Measurements from ENCODE around the gene HDAC9.

DNA sequence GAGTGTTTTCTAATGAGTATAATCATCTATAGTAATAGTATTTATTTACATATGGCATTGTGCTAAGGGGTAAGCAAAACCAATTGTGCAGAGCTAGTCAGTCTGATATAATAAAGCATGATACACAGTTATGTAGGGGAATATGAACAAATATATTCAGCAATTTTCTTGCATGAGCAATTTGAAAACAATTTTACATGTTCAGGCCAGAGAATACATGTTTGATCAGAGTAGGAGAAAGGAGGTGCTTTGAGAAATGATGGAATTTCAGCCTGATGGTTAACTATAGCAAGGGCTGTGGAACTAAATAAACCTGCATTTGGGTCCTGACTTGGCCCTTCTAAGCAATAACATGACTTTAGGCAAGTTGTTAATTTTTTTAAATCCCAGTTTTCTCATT is 407.3 kb downstream of the HDAC9 start:
- TF ChIP-seq ZNF302 (CRISPR knock-in tag; IDR thresholded peaks at IDR 0.05) (no peak), ZSCAN20 (CRISPR knock-in tag; IDR thresholded peaks at IDR 0.05) (no peak), HOXB13 (CRISPR knock-in tag; IDR thresholded peaks at IDR 0.05; ENCODE audit: low read depth) (no peak), POLR2A (IDR thresholded peaks at IDR 0.05; ENCODE audit: low read length) (no peak), HOXA7 (CRISPR knock-in tag; IDR thresholded peaks at IDR 0.05) (no peak), RAD21 (conservative IDR thresholded peaks at IDR 0.05 in 1 of 2, IDR thresholded peaks at IDR 0.05 in 1 of 2) (no peak), EP300 (IDR thresholded peaks at IDR 0.05) (no peak), KDM1A (IDR thresholded peaks at IDR 0.05; ENCODE audit: low read depth) (no peak), MAFK (IDR thresholded peaks at IDR 0.05; ENCODE audit: partially characterized antibody) (no peak), BHLHE40 (IDR thresholded peaks at IDR 0.05; ENCODE audit: low read depth, low read length) (no peak), HEYL (CRISPR knock-in tag; IDR thresholded peaks at IDR 0.05) (no peak)
- TF ChIP-seq, protein P1, sequence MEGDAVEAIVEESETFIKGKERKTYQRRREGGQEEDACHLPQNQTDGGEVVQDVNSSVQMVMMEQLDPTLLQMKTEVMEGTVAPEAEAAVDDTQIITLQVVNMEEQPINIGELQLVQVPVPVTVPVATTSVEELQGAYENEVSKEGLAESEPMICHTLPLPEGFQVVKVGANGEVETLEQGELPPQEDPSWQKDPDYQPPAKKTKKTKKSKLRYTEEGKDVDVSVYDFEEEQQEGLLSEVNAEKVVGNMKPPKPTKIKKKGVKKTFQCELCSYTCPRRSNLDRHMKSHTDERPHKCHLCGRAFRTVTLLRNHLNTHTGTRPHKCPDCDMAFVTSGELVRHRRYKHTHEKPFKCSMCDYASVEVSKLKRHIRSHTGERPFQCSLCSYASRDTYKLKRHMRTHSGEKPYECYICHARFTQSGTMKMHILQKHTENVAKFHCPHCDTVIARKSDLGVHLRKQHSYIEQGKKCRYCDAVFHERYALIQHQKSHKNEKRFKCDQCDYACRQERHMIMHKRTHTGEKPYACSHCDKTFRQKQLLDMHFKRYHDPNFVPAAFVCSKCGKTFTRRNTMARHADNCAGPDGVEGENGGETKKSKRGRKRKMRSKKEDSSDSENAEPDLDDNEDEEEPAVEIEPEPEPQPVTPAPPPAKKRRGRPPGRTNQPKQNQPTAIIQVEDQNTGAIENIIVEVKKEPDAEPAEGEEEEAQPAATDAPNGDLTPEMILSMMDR (IDR thresholded peaks at IDR 0.05): no peak
- TF ChIP-seq, protein P2, sequence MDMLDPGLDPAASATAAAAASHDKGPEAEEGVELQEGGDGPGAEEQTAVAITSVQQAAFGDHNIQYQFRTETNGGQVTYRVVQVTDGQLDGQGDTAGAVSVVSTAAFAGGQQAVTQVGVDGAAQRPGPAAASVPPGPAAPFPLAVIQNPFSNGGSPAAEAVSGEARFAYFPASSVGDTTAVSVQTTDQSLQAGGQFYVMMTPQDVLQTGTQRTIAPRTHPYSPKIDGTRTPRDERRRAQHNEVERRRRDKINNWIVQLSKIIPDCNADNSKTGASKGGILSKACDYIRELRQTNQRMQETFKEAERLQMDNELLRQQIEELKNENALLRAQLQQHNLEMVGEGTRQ (IDR thresholded peaks at IDR 0.05): no peak
- TF ChIP-seq, protein P3, sequence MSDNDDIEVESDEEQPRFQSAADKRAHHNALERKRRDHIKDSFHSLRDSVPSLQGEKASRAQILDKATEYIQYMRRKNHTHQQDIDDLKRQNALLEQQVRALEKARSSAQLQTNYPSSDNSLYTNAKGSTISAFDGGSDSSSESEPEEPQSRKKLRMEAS (IDR thresholded peaks at IDR 0.05): no peak
